NCI-H526 treated with DMSO at 0.1 percent for 48 hours (cell line): Measurements from ENCODE around the gene NDUFA11.
"Not testable (repeated sequence)": the region's sequence is repeated elsewhere in the genome, so short reads cannot be mapped to it uniquely, and the experiment has no call there.

Source experiments
- DNase-seq: peaks from one replicate; lab custom pipeline; 2025; lab: John Stamatoyannopoulos, UW

Gene NDUFA11

DNA sequence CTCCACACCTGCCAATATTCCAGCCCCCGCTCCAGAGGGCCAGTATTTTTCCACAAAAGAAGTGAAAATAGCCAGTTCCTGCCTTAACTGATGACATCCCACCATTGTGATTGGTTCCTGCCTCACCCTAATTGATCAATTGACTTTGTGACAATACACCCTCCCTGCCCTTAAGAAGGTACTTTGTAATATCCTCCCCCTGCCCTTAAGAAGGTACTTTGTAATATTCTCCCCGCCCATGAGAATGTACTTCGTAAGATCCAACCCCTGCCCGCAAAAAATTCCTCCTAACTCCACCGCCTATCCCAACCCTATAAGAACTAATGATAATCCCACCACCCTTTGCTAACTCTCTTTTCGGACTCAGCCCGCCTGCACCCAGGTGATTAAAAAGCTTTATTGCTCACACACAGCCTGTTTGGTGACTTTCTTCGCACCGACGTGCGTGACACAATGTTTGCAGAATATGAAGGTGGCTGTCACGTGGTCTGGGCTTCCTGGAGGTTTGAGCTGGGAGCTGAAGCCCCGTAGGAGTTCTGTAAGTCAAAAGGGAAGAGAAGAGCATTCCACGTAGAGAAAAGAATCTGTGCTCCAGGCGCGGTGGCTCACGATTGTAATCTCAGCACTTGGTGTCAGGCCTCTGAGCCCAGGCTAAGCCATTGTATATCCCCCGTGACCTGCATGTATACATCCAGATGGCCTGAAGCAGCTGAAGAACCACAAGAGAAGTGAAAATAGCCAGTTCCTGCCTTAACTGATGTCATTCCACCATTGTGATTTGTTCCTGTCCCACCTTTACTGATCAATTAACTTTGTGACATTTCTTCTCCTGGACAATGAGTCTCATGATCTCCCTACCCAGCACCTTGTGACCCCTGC, 46.1 kb downstream of the NDUFA11 start:
- no peak for DNase-seq

DNA sequence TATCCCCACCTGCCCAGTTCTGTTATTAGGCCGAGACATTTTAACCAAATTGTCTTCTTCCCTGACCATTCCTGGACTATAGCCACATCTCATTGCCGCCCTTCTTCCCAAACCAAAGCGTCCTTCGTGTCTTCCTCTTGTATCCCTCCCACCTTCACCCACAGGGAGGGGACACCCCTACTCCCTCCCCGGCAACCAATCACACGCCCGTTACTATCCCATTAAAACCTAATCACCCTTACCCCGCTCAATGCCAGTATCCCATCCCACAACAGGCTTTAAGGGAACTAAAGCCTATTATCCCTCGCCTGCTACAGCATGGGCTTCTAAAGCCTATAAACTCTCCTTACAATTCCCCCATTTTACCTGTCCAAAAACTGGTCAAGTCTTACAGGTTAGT, 48.4 kb downstream of the NDUFA11 start:
- DNase-seq: not testable (repeated sequence)

DNA sequence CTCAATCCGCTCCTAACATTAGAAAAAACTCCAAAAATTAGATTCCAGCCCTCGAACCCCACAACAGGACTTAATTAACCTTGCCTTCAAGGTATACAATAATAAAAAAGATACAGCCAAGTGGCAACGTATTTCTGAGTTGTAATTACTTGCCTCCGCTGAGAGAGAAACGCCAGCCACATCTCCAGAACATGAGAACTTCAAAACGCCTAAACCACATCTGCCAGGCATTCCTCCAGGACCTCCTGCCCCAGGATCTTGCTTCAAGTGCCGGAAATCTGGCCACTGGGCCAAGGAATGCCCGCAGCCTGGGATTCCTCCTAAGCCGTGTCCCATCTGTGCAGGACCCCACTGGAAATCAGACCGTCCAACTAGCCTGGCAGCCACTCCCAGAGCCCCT, 49.5 kb downstream of the NDUFA11 start:
- DNase-seq: not testable (repeated sequence)

DNA sequence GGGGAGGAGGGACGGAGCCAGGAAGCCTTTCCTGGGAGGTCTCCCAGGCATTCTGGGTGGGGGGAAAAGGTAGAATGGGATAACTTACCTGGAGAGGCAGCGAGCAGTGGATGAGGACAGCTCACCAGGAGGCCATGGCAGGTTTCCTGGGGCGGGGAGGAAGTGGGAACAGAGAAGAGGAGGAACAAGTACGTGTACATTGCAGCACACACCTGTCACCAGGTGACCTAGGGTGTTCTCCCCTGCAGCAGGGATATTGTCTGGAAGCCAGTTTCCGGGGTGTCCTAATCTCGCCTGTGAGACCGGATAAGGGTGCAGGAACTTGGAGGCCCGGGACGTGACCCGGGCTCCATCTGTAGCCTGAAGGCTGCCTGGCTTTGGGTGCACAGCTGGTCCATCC, 52.3 kb downstream of the NDUFA11 start, which contains the start of gene FUT3:
TSS of gene FUT3 (minus strand) at position 148 of the 400 bp plus-strand sequence.
- no peak for DNase-seq

DNA sequence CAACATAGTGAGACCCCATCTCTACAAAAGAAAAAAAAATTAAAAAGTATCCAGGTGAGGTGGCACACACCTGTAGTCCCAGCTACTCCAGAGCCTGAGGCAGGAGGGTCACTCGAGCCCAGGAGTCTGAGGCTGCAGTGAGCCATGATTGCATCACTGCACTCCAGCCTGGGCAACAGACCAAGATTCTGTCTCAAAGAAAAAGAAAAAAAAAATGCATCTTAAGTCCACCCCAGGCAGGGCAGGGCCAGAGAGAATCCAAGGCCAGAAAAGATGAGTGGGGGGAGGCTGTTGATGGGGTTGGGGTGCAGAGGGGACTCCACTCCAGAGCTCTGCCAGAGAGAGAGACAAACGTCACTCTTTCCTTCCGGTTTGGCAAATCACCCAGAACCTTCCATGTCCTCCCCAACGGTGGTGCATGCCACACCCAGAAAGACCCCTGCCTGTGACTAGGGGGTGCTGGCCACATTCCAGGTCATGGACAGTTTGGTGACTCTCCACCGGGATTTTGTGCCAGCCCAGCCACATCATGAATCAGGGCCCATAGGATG, 52.8 kb downstream of the NDUFA11 start:
- no peak for DNase-seq

DNA sequence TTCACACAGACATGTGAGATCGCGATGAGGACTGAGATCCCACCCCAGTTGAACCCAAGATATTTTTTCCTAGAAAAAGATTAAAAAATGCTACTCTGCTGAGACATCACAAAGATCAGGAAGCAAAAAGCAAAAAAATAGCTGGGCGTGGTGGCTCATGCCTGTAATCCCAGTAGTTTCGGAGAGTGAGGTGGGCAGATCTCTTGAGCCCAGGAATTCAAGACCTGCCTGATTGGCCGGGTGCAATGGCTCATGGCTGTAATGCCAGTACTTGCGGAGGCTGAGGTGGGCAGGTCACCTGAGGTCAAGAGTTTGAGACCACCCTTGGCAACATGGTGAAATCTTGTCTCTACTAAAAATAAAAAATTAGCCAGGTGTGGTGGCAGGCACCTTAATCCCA, 53.4 kb downstream of the NDUFA11 start:
- no peak for DNase-seq

DNA sequence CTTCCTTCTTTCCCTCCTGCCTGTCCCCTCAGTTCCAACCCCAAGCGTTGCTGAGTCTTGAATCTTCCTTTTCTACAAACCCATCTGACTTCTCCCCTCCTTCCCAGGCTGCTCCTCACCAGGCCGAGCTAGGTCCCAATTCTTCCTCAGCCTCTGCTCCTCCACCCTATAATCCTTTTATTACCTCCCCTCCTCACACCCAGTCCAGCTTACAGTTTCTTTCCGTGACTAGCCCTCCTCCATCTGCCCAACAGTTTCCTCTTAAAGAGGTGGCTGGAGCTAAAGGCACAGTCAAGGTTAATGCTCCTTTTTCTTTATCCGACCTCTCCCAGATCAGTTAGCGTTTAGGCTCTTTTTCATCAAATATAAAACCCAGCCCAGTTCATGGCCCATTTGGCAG, 55.0 kb downstream of the NDUFA11 start:
- not testable (repeated sequence) for DNase-seq

DNA sequence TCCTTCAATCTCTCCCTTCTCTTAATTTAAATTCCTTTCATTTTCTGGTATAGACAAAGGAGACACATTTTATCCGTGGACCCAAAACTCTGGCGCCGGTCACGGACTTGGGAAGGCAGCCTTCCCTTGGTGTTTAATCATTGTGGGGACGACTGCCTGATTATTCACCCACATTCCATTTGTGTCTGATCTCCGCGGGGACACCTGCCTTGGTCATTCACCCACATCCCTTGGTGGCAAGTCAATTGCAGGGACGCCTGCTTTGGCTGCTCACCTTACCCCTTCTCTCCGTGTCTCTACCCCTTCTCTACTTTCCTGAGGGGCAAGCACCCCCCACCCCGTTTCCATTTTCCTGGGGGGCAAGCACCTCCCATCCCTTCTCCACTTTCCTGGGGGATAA, 55.7 kb downstream of the NDUFA11 start:
- DNase-seq: not testable (repeated sequence)
